Measurements from ENCODE around the gene ACRBP.
A peak's percentile ranks its signal among the peaks of the same experiment; 100 is the strongest.

ACRBP gene

DNA sequence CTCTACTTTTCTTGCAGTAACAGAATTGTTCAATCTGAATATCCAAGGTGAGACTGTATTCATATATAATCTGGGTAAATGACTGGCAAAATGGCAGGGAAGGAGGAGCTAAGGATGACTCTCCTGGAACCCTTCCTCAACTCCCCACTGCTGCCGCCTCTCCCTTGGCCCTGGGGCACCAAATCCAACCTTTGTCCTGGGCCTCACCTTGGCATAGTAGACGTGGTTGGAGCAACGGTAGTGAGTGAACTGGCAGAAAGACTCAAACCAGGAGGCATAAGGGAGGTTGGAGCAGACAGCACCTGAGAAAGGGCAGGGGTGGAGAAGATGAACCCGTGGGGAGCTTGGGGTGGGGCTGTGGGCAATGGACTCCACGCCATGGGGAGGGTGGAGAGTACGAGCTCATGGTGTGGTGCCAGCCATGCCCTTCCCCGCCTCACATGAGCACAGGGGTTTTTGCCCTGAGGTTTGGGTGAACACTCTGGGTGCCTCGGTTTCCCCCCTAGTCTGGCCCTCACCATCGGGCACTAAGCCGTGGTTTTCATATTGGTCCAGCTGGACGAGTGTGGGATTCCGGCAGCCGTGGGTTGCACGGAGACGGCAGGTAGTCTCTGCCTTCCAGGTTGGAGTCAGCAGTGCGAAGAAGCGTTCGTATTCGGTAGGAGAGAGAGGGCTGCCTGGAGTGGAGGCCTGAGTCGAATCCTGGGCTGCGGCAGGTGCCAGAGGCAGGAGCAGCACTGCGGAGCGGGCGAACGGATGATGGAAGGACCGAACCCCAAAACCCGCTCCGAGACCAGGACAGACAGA is 753 bp downstream of the ACRBP start:
- no peak for DNase-seq (ENCODE audit: low read depth)

DNA sequence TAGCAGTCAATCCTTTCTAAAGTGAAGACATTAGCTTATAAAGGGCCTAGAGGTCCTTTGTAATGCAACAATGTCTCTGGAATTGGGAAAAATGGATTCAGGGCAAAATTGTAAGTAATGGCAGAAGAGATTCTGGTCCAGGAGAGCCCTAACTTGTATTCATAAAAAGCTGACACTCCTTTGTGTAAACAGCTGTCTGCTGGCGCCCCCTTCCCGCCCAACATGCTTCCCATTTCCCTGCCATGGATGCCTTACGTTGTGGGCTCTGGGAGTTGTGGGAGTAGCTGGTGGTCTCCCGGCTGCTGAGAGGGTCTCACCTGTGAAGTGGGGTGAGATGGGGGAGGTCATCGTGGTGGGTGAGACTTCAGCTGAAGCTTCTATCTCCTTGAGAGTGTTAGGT is 2.3 kb downstream of the ACRBP start:
- DNase-seq (ENCODE audit: low read depth), result no peak

DNA sequence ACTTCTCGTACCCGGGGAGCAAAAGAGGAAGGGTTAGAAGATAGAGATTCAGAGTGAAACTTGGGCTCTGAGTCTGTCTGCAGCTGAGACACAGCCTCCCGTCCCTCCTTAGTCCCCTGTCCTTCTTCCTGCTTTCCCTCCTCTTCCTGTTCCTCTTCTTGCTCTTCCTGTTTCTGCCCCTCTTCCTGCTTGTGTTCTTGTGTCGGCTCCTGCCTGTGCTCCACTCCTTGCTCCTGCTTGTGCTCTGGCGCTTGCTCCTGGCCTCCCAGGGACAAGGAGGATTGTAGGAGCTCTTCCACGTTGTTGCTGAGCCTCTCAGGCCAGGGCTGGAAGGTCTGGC is 3.0 kb downstream of the ACRBP start:
- DNase-seq (ENCODE audit: low read depth), result no peak

DNA sequence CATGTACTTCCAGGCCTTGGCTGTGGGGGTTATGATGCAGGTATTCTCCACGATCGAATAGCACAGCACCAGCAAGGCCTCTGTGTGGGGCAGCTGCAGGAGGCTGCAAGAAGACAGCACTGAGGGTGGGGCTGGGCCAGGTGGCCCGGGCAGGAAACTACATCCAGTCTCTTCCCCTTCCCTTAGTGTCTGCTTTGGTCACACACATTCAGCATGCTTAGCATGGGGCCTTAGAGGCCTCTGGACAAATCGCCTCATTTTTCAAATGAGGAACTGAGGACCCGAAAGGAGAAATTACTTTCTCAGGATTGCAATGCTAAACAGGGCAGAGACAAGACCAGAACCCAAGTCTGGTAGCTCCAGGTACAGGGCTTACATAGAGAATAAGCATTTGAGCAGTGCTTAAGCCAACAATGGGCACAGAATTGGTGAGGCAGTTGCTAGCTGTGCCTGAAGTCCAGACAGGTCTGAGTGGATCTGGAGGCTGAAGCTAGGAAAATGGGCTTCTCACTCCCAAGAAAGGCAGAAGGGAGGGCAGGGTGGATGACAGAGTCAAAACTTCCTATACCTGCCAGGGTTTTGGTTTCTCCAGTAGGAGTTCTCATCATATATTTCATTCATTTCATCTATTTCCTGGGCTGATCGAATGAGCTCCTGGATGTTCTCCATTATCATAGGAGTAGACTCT is 3.5 kb downstream of the ACRBP start:
- no peak for DNase-seq (ENCODE audit: low read depth)

DNA sequence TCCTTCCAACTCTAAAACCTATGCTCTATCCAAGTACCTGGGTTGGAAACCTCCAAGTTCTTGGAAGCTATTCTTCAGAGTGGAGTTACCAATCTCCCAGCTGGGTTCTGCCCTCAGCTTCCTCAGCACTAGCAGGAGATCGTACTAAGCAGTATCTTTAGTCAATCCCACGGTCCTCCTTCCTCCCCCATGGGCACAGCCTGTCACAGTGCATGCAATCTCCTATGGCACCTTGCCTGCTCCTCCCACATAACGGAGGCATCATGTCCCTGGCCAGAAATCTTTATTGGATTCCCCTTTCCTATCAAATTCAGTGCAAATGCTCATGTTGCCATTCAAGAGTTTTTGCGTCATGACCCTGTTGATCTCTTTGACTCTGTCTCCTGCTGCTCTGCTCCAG is 6.1 kb downstream of the ACRBP start:
- DNase-seq (ENCODE audit: low read depth), result no peak

DNA sequence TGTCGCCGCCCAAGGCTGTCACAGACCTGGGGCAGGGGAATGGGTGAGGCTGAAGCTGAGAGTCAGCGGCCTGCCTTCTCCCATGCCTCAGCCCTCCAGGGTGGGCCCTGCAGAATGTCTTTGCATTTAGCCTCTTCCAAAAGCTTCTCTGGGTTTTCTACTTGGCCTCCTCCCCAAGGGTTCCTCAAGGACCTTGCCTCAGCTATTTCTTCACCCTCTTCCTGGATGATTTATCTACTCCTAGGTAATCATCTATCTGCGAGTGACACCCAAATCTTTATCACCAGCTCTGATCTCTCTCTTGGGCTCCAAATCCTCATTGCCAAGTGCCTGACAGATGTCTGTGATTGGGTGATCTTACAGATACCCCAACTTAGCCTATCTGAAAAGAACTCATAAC is 6.7 kb downstream of the ACRBP start:
- DNase-seq (ENCODE audit: low read depth), result no peak

DNA sequence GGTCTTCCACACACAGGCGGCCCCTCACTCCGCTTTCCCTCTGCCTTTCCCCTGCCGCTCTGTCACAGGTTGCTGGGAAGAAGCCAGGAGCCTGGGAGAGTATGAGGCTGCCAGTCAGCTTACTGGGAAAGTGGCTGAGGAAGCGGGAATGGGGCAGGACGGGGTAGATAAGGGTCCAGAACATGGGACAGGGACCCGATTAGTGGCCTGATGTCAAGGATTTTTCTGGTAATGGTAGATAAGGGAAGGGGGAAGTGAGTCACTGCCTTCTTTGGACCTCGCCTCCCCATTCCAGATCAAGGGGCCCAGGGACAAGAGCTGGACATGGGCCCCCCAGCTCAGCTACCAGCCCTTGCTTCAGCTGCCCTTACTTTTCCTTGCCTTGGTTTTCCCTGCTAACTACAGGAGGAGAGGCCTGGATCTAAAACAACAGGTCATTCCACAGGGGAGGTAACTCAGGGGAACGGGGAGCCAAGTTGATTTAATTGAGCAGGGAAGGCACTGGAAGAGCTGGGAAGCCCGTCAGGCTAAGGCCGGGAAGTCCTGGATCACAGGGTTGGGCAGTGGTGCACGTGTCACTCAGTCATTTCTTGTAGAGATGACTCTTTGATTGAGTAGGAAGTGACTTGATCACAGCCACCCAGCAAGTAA is 8.0 kb downstream of the ACRBP start:
- DNase-seq (ENCODE audit: low read depth), result no peak

DNA sequence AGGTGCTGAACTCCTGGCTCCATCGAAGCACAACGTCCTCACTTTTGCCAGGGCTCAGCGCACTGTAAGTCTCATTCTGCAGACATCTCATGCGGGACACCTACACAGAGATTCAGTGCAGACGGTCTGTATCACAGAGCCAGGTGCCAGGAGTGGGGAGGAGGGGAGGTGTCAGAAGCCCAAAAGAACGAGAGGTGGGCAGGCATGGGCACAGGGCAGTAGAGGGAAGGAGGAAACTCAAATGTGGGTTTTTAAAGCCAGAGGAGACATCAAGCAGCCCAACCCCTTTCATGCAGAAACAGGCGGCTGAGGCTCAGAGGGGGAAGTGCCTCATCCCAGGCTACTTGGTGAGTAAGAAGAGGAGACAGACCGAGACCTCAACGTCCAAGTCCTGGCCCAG is 8.9 kb downstream of the ACRBP start:
- no peak for DNase-seq (ENCODE audit: low read depth)

DNA sequence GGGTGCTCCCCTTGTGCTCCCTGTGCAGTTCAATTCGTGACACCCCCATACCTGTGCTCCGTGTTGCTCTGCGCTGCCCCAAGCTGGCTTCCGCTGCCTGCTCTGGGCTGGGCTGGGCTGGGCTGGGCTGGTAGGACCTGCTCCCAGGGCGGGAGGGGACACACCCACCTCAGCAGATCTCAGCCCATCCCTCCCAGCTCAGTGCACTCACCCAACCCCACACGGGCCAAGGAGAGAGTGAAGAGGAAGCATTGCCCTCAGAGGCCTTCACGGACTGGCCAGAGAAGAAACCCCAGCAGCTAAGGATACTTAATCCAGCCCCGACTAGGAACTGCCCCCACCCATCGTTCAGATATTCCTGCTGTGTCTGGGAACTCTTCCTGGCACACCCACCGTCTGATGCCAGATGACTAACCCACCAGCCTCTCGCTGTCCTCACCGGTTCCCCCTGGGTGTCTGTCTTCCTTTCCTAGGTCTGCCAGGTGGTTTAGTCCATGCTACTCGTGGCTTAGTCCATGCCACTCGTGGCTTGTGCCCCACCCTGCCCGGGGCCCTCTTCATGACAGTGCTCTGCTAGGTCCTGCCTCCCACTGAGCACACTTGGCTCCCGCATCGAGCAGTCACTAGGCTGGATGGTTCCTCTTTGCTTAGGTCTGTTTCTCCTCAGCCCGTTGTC is 11.2 kb downstream of the ACRBP start, which contains the start of gene LPAR5:
LPAR5 (minus strand) TSS at position 104 of the 676 bp plus-strand sequence. CDS start 14,711 bp downstream, outside the sequence.
- no peak for DNase-seq (ENCODE audit: low read depth)

DNA sequence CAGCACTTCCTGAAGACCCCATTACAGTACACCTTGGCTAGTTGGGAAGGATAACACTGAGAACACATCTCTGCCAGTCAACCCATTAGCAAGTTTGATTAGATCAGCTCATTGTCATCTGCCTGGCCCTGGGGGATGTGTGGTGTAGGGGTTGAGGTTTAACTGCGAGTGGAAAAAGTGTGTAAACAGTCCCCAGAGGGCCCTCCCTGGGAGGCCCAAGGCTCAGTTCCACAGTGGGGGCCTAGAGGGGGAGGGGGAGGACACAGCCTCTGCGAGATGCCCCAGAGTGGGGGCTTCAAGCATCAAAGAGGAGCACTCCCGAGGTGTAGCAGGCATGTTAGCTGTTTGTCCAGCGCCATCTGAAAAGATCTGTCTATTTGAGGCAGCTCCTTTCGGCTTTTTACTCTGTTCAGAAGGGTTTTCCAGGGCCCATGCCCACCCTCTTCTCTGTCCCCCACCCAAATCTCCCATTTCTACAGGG is 11.8 kb downstream of the ACRBP start:
- peak; percentile 50 for DNase-seq (ENCODE audit: low read depth)

DNA sequence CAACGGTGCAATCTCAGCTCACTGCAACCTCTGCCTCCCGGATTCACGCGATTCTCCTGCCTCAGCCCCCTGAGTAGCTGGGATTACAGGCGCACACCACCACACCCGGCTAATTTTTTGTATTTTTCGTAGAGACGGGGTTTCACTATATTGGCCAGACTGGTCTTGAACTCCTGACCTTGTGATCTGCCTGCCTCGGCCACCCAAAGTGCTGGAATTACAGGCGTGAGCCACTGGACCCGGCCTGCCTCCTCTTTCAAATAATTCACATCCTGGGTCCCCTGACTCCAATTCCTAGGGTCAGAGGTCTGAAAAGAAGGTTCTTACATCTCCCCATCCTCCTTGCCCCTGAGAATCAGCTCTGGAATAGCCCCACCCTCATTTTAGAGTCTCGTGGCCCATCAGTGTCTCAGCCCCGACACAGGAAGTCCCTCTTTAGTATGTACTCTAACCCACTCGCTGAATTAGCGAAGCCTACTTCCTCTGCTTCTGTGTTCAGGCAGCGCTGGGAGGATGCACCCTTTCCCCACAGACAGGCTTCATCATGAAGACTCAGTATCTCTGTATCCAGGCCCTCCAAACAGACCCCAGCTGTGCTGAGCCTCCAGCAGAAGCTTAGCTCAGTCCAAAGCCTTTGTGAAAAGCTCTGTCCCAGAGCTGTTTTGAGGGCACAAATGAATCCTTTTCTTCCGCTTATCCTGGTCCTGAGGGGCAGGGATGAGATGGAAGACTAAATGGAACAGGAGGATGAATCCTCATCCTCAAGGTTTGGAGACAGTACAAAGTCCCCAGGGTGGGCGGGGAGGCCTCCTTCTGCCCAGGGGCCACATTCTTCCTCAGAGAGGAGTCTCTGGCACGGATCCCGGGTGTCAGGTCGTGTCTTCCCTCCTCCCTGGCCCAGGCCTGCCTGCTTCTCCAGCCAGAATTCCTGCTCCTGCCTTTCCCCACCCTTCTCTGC is 14.9 kb downstream of the ACRBP start:
- no peak for DNase-seq (ENCODE audit: low read depth)

DNA sequence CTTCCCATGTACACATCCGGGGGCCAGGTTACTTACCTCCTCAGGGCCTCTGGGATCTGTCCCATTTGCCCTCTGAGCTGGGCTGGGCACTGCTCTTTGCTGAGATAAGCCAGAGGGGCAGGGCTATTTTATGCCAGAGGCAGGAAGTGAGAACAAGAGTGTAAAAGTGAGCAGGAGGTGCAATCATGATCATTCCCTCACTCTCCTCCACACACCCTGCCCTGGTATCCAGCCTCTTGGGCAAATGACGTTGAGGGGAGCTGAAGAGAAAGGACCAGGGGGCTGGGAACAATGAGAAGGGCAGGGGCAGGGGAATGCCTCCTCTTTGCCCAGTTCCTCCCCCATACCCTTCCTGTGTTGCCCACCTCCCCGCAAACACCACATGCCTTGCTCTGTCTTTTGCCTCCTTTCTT is 15.7 kb downstream of the ACRBP start:
- DNase-seq (ENCODE audit: low read depth), result no peak

DNA sequence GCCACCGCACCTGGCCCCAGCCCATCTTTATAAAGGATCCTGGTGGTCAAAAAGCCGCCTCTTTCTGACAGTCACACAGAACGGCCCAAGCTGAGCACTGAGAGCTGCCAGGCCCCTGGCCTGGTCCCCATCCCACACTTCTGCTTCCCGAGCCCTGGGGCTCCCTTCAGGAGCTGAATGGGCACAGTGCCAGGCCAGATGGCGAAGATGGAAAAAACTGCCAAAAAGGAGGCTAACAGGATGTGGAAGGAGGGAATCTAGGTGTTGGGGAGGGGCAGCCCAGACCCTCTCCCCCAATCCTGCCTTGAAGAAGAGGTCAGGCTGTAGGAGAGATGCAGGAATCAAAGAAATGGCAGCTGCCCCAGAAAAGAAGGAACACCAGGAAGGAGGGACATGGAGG is 16.5 kb downstream of the ACRBP start:
- no peak for DNase-seq (ENCODE audit: low read depth)

DNA sequence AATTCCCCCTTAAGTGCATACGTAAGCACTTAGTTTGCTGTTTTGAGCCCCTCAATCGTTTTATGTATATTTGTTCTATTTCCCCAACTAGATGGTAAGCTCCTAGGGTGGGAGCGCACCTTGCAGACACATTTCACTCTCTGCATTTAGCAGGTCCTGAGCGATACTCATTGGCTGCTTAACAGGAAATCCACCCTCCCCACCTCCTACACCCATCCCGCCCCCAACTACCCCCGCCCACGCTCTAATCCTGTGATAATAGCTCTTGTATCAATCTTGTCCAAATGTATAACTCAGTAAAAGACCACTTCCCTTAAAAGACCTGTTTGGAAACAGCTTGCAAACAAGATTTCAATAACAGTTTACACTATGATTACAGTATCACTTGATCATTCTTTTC is 19.6 kb downstream of the ACRBP start:
- DNase-seq (ENCODE audit: low read depth), result no peak

DNA sequence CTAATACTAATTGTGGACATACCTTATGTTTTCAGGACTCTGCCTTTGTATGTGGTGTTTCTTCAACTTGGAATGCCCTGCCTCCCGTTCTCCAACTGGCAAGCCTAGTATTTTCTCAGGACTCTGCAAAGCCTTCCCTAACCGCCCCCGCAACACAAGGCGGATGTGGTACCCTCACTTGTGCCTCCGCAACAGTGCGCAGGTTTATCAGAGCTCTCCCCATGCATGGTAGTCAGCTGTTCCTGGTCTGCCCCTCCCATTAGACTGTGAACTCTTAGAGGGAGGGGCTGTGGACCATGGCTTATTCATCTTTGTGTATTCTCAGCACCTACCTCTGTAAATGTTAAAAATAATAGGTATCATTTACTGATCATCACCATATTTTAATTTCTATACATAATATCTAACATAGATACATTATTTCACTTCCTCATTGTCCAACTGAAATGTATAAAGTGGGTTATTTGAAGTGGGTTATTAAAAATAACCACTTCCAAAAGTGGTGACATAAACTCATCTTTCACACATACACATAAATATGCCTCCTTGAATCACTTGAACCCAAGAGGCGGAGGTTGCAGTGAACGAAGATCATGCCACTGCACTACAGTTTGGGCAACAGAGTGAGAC is 20.5 kb downstream of the ACRBP start:
- DNase-seq (ENCODE audit: low read depth), result no peak

DNA sequence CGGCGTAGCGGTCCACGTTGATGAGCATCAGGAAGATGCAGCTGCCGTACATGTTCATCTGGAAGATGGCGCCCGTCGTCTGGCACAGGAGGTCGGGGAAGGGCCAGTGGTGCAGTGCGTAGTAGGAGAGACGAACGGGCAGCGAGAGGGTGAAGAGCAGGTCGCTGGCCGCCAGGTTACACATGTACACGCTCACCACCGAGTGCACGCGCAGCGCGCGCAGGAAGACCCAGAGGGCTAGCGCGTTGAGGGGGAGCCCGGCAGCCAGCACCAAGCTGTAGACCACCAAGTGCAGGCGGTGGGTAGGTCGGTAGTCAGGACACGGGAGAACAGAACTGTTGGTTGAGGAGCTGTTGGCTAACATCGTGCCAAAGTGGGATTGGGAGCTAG is 26.4 kb downstream of the ACRBP start:
- DNase-seq (ENCODE audit: low read depth), result no peak

DNA sequence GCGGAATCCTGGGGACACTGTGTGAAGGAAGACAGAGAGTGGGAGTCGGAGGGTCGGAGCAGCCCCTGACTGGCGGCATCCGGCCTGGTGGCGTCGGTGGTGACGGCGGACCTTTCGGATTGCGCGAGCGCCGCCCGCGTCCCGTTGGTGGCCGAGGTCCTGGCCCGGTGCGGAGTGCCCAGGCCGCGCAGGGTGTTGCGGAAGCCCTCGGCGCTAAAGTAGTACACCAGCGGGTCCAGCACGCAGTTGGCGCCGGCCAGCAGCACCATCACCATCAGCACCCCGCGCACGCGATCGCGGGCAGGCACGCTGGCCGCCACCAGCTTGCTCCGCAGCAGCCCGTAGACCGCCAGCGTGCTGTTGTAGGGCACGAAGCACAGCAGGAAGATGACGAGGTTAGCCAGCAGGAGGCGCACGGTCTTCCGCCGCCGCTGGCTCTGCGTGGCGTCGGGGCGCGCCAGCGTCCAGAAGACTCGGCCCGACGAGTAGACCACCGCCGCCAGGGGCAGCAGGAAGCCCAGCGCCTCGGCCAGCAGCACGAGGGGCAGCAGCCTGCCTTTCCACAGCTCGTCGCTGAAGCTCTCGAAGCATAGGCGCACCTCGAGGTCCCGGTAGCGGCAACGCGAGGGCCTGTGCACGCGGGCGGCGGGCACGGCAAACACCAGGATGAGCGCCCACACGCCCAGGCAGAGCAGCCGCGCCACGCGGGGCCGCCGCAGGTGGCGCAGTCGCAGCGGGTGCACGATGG is 26.9 kb downstream of the ACRBP start:
- DNase-seq (ENCODE audit: low read depth), result no peak

DNA sequence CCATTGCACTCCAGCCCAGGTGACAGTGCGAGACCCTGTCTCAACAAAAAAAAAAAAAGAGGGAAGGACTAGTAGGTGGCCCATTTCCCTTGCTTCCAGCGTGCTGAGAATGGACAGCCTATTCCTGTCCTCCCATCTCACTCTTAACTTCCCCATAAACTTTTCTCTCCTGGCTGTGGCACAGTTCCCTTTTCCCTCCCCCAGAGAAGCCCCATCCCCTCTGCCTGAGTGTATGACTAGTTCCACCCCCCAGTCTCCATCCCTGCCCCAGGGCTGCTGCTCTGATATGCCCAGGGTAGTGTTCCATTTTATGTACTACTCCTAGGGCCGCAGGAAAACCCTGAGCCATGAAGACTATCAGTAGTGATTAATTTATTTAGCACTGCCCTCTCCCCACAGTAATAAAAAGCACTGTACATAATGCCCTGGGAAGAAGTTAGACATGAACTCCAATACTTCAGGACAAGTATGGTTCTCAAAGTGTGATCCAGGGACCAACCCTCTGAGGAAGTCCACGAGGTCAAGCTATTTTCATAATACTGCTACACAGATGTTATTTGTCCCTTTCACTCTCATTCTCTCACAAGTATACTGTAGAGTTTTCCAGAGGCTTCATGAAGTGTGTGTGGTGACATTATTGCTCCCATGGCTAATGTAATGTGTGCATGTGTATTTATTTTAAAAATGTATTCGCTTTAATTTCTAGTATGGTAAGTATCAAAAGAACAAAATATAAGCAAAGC is 28.6 kb downstream of the ACRBP start:
- DNase-seq (ENCODE audit: low read depth), result no peak

DNA sequence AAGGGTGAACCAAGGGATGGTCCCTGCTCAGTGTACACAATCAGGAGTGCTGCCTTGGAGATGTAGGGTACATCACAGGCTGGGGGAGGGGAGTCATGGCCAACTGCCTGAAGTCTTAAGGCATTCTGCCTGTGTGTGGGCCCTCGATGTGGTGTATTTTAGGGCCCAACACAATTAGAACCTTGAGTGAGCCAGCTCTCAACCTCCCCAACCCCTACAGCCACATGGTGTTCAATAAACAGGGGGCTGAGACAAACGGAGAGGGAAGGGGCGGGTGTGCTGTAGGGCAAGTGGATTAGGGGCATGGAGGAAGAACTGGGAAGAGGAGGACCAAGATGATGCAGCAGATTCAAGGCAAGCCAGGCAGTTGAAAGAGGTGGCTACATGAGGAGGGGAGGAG is 31.4 kb downstream of the ACRBP start:
- DNase-seq (ENCODE audit: low read depth), result no peak

All from stimulated activated CD8-positive, alpha-beta memory T cell treated with anti-CD3 and anti-CD28 coated beads, Interleukin-7, amount 100 ng/mL, for 24 hours (primary cell).